GM21367 (cell line): ENCODE results near the gene OR2V1.
"Not testable (repeated sequence)": the region's sequence is repeated elsewhere in the genome, so short reads cannot be mapped to it uniquely, and the experiment has no call there.

Source experiments
- ATAC-seq: cut with Tn5 transposase; IDR thresholded peaks from one replicate; pipeline ENCODE4 v1.9.1; 2021; ENCODE audit not compliant: unreplicated experiment

Gene OR2V1

GRCh38 chr5:181160152-181160754 lies 29.3 kb upstream of the OR2V1 start:
- ATAC-seq: no peak

- ATAC-seq: peak; percentile 67
Observed at GRCh38 chr5:181159286-181160151, 28.6 kb upstream of the OR2V1 start.

- ATAC-seq: no peak
Observed at GRCh38 chr5:181158869-181159268, 27.9 kb upstream of the OR2V1 start.

- no peak for ATAC-seq
Observed at GRCh38 chr5:181156758-181157157, 25.8 kb upstream of the OR2V1 start.

- no peak for ATAC-seq
Observed at GRCh38 chr5:181153814-181154213, 22.8 kb upstream of the OR2V1 start.

- ATAC-seq: no peak
Observed at GRCh38 chr5:181152406-181152805, 21.4 kb upstream of the OR2V1 start.

GRCh38 chr5:181151146-181151545 lies 20.2 kb upstream of the OR2V1 start:
- no peak for ATAC-seq

GRCh38 chr5:181149806-181150733 lies 19.1 kb upstream of the OR2V1 start:
- no peak for ATAC-seq

GRCh38 chr5:181149355-181149754 lies 18.4 kb upstream of the OR2V1 start:
- no peak for ATAC-seq

- not testable (repeated sequence) for ATAC-seq
Observed at GRCh38 chr5:181146927-181147636, 16.1 kb upstream of the OR2V1 start, which contains the start of gene OR2V2. Gene OR2V2 (plus strand): TSS chr5:181147586. CDS start chr5:181154943, 7,357 bp downstream.

- ATAC-seq: no peak
Observed at GRCh38 chr5:181145133-181145532, 14.2 kb upstream of the OR2V1 start.

- no peak for ATAC-seq
Observed at GRCh38 chr5:181142054-181142453, 11.1 kb upstream of the OR2V1 start.

- ATAC-seq: no peak
Observed at GRCh38 chr5:181140766-181141165, 9.8 kb upstream of the OR2V1 start.

GRCh38 chr5:181138258-181138657 lies 7.3 kb upstream of the OR2V1 start:
- ATAC-seq: no peak

- ATAC-seq: no peak
Observed at GRCh38 chr5:181136361-181136955, 5.5 kb upstream of the OR2V1 start.

- no peak for ATAC-seq
Observed at GRCh38 chr5:181134259-181134658, 3.3 kb upstream of the OR2V1 start.

- ATAC-seq: no peak
Observed at GRCh38 chr5:181133610-181134231, 2.8 kb upstream of the OR2V1 start.

GRCh38 chr5:181133083-181133482 lies 2.1 kb upstream of the OR2V1 start:
- no peak for ATAC-seq

GRCh38 chr5:181131514-181131913 lies 545 bp upstream of the OR2V1 start:
- no peak for ATAC-seq

GRCh38 chr5:181130081-181130480 lies 888 bp downstream of the OR2V1 start:
- not testable (repeated sequence) for ATAC-seq
